GM21515 (cell line): ENCODE measurements around the gene CCDC3.
"Not testable (repeated sequence)": the region's sequence is repeated elsewhere in the genome, so short reads cannot be mapped to it uniquely, and the experiment has no call there.

Experiments
- ATAC-seq: cut with Tn5 transposase; IDR thresholded peaks from one replicate; pipeline ENCODE4 v1.9.1; 2021; ENCODE audit not compliant: unreplicated experiment

The CCDC3 gene

DNA sequence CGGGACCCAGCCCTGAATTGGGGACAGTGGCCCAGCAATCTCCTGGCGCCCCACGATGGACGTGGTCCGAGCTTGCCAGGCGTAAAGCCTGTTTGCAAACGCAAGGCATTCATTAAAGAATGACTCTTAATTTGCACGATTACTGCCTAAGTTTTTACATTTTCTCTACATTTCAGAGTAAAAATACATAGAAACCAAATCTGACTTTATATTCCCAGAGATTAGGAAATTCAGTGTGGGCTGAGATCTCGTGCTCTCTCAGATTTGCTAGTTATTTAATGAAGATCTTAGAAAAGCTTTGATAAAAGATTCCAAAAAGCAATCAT is 337 bp upstream of the CCDC3 start:
- no peak for ATAC-seq

DNA sequence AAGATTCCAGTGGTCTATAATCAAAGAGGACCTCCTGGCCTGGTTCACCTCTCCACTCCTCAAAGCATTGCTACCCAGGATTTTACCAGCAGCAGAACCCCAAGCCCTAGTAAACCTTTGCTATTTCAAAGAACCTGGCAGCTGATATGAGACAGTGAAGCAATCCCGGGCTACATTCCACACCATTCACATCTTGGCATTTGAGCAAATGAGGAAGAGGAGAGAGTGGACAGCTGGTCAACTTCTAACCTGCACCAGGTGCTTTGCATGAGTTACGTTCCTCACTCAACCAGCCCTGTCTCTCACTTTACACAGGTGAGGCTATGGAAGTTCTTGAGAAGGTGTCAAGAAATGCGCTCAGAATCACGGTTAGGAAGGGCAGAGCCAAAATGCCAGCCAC is 1.1 kb downstream of the CCDC3 start:
- no peak for ATAC-seq

DNA sequence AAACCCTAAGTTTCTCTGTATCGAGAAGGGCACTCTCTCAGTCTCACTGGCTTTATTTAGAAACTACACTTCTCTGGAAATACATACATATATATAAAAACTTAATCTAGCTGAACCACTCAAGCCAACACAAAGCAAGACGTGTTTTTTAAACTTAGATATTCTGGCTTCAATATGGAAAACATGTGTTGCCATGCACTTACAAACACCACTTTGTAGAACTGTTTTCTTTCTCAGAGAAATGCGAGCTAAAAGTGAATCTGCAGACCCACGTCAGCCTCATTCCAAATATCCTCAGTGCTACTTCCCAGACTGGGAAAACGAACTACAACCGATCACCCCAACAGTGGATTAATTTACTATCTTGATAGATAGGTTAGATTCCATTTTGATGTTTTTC is 1.7 kb downstream of the CCDC3 start:
- no peak for ATAC-seq

DNA sequence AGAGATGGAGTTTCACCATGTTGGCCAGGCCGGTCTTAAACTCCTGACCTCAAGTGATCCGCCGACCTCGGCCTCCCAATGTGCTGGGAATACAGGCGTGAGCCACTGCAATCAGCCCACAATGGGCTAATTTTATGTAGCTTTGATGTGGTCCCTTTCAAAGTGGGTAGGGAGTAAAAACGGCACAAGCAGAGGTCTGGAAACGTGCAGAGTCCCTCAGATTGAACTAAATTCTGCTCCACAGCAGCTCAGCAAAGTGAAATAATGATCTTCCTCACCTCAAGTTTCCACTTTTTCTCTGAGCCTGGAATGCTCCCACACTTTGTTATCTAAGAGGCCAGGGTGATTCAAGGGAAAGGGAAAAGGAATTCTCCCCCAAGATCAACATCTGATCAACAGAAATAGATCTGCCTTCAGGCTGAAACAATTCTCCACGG is 6.1 kb downstream of the CCDC3 start:
- ATAC-seq = no peak

DNA sequence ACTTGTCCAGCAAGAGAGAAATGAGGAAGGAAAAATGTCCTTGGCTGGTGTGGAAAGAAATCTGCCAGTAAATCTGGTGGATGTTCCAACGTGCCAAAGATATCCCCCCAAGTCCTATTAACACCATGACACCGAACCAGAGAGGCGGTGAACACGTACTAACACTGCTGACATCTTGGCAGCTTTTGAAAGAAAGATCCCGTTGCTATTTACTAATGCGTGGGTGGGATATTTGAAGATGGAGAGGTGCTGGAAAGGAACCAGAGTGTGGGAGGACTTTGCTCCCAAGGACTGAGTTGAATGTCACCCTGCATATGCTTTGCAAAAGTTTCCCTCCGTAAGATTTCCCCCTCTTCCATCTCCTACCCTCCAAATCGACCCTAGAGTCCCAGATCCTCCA is 7.9 kb downstream of the CCDC3 start:
- no peak for ATAC-seq

DNA sequence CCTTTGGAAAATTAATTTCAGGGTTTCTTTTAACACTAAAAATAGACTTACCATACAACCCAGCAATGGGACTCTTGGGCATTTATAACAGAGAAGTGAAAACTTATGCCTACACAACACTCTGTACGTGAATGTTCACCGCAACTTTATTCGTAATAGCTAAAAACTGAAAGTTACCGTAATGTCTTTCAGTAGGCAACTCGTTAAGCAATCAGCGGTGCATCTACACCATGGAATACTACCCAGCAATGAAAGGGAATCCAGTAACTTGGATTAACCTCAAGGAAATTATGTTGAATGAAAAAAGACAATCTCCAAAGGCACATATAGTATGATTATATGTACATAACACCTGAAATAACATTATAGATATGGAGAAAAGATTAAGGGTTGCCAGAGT is 16.2 kb downstream of the CCDC3 start:
- no peak for ATAC-seq

DNA sequence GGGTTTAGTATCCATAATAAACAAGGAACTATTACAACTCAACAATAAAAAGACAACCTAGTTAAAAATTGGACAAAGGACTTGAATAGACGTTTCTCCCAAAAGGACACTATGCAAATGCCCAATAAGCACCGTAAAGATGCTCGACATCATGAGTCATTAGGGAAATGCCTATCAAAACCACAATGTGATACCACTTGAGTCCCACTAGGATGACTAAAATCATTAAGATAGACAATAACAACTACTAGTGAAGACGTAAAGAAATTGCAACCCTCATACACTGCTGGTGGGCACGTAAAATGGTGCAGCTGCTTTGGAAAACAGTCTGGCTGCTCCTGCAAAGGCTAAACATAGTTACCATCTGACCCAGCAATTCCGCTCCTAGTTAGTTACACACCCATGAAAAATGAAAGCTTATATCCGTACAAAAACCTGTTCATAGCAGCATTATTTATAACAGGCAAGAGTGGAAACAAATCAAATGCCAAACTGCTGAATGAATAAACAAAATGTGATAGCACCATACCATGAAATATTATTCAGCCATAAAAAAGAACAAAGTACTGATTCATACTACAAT is 17.3 kb downstream of the CCDC3 start:
- no peak for ATAC-seq

DNA sequence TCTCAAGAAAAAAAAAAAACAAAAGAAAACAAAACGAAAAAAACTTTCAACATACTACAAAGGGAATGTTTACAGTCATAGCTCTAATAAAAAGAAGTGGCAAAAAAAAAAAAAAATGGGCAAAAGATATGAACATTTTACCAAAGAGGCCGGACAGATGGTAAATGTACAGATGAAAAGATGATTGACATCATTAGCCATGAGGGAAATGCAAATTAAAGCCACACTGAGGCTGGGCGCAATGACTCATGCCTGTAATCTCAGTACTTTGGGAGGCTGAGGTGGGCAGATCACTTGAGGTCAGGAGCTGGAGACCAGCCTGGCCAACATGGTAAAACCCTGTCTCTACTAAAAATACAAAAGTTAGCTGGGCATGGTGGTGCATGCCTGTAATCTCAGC is 17.9 kb downstream of the CCDC3 start:
- not testable (repeated sequence) for ATAC-seq

DNA sequence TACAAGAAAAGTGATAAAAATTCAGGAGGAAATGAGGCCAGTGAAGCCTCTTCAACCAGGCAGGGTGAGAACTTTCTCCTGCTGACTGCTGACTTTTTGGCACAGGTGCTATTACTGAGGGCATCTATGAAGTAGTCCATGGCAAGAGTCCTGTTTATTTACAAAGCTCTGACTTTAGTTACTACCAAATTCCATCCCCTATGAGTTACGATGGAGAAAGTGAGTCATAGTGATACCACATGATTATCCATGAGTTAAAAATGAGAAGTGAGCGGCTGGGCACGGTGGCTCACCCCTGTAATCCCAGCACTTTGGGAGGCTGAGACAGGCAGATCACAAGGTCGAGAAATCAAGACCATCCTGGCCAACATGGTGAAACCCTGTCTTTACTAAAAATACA is 19.9 kb downstream of the CCDC3 start:
- no peak for ATAC-seq

DNA sequence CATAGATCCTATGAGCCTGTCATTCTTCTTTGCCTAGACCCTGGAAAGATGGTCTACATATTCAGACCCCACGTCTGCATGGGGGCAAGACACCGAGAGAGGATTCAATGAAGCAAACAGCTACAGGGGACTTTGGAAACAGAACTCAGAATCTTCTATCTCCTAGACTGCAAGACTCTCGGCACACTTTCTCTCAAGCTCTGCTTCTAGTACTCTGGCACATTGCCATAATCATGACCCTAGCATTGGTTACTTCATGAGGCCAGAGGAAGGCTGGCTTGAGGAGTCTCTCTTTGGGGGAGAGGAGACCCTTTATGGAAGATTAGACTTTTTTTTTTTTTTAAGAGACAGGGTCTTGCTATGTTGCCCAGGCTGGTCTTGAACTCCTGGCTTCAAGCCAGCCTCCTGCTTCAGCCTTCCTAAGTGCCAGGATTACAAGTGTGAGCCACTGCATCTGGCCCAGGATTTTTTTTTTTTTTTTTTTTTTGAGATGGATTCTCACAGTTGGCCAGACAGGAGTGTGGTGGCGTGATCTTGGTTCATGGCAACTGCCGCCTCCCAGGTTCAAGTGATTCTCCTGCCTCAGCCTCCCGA is 20.7 kb downstream of the CCDC3 start:
- ATAC-seq = no peak

DNA sequence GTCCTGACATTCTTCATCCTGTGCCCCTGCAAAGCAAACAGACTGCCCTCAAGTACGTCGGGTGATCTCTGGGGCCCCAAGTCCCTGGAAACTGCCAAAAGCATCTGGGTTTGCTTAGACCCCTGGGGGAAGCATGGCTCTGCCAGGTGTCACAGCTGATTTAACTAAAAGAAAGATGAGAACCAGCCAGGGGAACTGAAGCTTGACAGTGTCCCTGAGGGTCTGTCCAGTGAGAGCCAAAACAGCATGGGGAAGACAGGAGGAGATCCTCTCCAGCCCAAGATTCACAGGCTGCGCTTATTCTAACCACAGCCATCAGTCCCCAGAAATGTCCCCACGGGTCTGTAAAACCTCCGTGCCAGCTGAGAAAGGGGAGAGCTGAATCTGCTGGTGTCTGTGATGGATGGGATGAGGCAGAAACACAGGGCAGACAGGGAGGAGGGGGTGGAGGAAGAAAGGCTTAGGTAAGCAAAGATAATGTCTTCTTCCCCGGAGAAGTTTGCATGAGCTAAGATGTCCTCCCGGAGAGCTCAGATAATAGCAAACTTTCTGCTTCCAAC is 21.3 kb downstream of the CCDC3 start:
- no peak for ATAC-seq

DNA sequence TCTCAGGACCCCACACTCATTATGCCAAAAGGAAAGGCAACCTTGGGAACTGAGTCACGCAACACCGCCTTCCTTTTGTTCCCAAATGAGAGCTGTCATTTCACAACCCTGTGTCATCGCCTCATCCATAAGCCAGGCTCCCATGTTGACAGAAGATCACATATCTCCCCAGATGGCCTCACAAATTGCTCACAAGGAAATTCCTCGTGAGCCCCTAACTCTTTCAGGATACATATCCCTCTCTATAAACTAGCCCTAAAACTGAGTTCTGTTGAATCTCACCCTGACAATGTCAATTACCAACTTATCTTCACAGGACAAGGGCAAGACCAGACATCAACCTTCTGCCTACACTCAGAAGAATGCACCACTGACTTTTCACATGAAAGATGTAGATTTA is 22.6 kb downstream of the CCDC3 start:
- no peak for ATAC-seq

DNA sequence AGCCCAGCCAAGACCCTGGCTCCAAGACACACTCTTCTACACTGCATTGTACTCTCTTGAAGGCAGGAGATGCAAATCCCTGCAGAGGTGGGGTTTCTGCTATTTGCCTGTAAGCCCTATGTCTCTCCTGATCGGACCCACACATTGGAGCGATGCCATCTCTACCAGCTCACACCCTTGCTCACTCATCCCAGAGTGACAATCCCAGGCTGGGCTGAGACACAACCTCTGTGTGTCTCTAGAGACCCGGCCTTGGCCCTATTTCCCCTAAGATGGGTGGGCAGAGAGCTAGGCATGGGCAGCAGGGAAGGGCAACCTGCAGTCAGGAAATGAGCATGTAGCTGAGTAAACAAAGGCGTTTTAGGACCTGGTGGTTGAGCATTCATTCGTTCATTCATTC is 25.6 kb downstream of the CCDC3 start:
- no peak for ATAC-seq

DNA sequence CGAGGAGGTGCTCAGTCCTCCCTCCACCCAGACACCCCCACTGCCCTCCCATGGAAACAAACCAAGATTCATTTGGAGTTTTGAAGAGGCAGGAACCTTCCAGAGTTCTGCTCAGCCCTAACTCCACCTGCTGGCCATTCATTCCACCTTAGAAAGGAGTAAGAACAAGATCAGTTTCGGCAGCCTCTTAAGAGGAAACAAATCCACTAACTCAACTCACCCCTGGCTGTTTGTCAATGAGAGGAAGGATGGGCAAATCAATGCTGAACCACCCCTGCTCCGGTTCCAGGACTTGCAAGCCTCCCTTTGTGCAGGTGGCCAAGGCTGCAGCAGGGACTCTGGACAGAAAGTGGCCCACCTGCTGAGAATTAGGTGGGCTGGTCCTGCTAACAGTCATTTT is 26.2 kb downstream of the CCDC3 start:
- ATAC-seq = no peak

DNA sequence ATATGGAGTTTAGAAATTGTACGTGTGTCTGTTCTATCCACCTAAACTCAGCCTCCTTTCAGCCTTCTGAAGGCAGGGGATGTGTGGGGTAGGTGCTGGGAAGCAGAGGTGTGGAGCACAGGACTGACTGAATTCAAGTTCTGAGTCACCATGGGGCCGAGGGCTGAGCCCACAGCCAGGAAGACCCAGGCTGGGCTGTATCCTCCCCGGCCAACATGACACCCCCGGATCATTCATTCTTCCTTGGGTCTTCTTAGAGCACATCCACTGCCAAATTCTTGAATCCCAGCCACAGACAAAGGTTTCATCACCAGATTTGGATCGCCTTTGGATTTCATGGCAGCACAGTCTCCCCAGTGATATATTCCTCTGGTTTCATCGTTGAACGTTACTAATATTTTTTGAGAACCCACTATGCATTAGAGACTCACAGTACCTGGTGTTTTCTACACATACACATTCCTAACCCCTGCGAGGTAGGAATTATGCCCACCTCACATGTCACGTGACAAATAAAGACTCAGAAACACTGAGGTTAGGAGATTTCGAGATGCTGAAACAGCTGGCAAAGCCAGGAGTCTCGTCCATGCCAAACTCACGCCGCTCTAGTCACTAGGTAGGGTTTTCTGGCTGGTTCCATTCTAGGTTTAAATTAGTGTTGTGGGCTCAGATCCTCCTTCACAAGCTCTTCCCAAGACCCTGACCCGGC is 26.9 kb downstream of the CCDC3 start:
- no peak for ATAC-seq

DNA sequence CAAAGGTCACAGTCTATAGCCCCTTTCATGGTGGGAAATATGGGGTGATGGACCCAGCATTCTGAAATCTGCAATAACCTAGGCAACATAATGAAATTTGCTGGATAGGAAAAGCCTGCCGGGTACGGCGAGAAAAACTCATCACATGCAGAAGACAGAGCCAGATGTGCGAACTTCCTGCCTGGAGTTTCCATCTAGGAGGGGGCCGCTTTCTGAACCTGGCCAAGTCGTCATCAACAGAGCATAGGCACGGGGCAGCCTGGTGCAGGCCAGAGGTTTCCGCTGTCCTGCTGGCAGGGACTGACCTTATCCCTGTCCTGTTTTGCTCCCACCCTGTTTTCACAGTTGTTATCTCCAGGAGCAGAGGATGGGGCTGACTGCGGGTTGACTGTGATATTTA is 27.4 kb downstream of the CCDC3 start:
- no peak for ATAC-seq

DNA sequence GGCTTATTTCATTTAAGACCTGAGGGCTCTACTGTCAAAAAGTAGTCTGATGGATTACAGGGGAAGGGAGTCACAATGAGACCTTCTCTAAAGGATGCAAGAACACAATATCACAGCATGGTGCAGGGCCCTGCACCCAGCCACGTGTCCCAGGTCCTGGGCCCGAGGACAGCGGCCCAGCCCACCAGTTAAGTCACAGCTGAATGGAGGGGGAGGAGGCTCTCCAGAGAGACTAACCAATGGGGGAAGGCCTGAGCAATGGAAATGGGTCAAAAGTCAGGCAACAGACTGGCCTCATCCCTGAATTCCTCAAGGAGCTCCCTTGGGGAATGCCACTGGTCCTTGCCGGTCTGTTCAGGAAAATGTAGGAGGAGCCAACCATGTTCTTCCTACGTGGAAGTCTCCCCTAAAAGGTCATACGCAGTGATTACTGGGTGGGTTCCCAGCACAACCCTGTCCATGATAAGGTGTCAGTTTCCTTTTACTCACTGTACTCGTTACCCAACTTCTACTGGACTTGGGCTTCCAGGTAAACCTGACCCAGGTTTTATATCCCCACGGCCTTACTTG is 28.3 kb downstream of the CCDC3 start:
- no peak for ATAC-seq

DNA sequence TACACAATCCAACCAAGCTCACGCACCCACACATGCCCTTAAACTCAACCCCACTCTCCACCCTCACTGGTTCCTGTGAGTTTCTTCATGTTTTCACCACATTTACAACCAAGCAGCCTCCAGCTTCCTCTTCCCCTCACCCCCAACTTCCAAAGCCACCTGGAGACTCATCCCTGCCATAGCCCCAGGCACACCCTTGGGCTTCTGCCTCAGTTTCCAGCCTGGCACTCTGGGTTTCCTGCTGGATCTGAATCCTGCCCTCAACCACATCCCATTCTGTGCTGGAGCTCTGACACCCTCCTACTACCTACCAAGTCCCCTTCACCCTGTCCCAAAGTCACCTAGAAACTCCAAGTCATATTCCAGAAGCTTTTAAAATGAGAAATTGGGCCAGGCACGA is 29.4 kb downstream of the CCDC3 start:
- no peak for ATAC-seq

DNA sequence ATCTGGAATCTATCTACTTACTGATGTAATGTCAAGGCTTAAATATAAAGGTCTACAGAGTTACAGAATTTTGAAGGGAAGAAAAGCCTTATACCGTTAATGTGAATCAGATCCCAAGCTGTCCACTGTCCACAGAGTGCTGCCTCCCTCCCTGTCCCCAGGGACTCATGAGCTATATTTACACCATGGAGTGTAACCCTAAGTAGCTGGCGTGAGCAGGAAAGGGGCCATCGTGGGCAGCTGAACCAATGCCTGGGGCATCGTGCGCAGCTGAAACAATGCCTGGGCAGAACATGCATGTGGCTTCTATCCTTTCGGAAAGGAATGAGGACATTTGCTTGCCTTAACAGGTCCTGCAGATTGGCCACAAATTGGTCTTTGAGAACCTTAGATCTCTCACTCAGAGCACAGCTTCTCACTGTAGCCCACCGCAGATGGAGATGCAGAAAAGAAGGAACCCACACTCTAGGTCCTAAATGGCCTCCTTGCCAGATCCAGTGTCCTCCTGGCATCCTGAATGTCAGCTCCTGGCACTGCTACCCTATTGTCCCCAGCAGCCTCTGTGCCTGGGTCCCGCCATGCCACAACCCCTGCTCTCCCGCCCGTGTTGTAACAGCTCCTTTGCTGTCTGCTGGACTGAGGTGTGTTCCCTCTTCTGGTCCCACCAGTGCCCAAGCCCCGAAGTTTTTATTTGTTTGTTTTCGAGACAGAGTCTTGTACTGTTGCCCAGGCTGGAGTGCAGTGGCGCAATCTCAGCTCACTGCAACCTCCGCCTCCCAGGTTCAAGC is 30.3 kb downstream of the CCDC3 start:
- no peak for ATAC-seq

DNA sequence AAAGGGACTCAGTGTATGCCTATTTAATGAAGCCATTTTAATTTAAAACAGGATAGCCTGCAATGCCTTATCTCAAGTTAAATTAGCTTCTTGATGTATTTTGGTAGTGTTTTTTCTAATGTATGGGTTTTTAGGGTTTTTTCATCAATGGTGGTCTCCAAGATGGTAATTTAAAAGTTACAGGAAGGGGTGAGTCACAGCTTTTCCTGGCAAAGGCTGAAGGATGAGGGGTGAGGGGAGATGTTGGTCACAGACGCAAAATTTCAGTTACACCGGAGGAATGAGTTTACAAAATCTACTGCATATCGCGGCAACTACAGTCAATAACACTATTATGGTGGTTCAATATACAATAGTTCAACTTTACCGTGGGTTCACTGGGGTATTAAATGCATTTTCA is 31.6 kb downstream of the CCDC3 start:
- ATAC-seq = no peak

DNA sequence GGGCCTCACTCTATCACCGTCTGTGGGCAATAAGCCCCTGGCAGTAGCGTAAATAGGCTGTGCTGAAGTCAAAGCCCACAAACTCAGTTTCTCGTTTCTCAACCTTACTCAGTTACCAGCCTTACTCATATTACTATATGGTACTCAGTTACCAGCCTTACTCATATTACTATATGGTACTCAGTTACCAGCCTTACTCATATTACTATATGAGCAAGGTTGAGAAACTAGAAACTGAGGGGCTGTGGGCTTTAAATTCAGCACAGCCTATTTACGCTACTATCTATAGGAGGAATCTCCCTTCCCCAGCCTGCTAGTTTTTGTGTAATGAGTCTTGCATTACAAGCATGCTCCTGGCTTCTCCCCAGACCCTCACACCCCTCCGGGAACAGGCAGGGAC is 35.4 kb downstream of the CCDC3 start:
- no peak for ATAC-seq
